GM19023 (cell line): ENCODE data around the gene PPCDC.

Experiments
- ATAC-seq: cut with Tn5 transposase; IDR thresholded peaks from one replicate; pipeline ENCODE4 v1.9.1; 2021; ENCODE audit warnings: mild to moderate bottlenecking, moderate library complexity; ENCODE audit not compliant: unreplicated experiment

Gene PPCDC

DNA sequence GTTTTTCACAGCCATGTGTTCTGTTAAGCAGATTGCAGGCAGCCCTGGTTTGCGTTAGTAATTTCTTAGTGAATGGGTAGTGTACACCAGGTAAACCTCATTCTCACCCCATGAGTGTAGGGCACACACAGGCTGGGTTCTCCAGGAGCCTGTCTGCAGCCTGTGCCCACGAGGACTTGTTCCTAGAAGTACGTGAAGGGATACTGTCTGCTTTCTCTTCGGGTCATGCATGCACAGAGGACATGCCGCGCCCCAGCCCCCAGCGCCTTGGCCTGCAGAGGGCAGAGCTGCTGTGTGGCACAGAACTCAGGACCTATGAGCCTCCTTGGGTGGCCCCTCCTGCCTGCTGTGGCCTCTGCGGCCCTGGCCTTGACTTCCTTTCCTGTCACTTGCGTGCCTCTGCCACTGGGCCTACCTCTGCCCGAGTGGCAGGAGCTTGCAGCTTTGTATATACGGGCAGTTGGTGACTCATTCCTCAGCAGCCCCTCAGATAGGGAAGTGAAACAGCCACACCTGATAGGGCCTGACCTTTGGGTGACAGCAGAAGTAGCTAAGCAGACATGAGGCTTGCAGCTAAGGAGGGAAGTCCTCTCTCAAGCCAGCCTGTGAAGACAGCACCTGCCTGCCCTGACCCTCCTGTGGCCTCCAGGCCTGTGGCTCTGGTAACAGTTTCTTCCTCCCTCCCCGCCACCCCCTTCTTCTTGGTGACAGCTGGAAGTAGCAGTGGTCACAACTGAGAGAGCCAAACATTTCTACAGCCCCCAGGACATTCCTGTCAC lies 19.5 kb downstream of the PPCDC start:
- ATAC-seq, result peak; percentile 73

DNA sequence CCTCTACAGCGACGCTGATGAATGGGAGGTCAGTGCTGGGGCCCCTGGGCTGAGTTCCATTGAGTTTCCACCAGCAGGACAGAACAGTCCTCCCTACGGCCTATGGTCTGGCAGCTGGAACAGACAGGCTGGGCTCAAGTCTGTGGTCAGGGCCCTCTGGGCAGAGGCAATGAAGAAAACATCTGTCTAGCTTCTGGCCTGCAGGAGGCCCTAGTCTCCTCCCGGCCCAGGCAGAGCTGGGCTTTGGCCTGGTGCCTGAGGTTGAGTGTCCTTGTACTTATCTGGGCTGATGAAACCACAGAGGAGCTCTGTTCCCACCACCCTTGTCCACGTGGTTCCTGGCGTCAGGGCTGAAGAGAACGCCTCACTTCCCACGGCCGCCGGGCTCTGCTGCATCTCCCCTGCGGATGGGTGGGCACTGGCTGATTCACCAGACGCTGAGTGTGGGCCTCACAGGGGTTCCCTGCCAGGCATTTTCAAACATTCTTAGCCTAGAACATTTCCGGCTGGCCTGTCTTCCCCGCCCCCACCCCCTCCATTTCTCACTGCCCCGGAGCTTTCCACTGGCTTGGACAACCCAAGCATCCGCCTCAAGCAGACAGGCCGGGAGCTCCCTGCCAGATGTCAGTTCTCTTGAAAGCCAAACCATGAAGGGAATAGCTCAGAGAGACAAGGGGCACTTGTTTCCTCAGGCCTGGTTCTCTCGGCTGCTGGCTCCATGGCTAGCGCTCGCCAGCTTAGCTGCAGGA lies 20.3 kb downstream of the PPCDC start:
- ATAC-seq, result peak; percentile 24

DNA sequence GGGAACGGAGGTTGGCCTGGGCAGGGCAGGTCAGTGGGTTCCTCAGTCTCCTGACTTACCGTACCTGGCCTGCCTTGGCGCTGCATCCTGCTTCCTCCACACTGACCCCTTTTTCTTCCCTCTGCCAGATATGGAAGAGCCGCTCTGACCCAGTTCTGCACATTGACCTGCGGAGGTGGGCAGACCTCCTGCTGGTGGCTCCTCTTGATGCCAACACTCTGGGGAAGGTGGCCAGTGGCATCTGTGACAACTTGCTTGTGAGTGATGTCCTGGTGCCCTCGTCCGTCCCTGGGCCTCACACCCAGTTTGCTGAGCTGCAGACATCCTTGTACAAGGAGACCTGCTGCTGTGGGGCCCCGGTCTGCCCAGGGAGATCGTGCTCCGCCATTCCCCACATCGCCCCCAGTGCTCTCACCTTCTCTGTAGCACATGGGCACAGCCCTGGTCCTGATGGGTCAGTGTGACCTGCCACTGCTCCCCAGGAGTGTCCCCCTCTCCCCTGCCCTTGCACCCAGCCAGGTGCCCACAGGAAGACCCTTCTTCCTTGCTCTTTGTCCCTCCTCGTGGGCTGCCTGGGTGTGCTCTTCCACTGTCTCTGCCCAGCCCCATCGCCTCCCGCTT lies 21.0 kb downstream of the PPCDC start:
- no peak for ATAC-seq

DNA sequence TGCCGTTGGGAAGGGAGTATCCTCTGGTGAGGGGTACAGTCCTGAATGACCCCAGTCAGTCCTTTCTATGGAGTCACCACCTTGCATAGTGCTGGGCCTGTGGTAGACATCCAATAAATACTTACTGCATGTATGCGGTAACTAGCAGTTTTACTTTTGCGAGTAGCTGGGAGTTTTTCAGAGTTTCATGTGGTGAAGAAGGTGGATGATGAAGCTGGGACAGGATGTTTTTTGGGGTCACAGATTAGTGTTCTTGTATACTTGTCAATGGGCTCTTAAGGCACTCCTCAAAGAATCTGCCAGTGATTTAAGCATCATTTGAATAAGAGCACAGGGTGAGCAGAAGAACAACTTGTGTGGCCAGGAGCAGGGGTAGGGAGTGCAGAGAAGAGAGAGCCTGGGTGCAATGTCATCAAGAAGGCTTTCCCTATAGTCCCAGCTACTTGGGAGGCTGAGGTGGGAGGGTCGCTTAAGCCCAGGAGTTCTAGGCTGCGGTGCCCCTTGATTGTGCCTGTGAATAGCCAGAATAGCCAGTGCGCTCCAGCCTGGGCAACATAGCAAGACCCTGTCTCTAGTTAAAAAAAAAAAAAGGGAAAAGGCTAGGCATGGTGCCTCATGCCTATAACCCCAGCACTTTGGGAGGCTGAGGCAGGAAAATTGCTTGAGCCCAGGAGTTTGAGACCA lies 22.1 kb downstream of the PPCDC start:
- ATAC-seq, result no peak

DNA sequence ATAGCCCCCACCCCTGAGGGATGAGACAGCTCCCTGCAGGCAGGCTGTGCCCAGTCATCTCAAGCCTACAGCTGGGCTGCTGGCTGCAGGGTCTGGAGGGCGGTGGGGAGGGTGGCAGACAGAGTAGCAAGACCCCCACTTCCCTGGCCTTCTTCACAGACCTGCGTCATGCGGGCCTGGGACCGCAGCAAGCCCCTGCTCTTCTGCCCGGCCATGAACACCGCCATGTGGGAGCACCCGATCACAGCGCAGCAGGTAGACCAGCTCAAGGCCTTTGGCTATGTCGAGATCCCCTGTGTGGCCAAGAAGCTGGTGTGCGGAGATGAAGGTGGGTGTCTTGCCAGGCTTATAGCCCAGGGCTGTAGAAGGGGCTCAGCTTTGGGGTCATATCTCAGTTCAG lies 25.0 kb downstream of the PPCDC start:
- ATAC-seq, result no peak

DNA sequence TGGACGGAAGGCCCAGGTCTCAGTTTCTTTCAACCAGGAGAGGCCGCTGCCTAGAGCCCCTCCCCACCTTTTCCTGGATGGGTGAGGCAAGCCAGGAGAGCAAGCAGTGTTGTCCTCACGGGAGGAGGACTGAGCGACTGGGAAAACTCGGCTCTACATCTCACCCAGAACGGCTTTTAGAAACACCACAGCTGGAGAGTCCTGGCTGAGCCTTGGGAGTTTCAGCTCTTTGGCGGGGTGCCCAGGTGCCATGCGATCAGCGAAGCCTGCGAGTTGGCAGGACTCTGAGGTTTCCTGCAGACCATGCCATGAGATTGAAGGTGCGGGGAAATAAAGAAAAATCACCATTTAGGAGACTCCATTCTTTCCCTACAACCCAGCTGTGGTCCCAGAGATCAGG lies 26.0 kb downstream of the PPCDC start:
- no peak for ATAC-seq

DNA sequence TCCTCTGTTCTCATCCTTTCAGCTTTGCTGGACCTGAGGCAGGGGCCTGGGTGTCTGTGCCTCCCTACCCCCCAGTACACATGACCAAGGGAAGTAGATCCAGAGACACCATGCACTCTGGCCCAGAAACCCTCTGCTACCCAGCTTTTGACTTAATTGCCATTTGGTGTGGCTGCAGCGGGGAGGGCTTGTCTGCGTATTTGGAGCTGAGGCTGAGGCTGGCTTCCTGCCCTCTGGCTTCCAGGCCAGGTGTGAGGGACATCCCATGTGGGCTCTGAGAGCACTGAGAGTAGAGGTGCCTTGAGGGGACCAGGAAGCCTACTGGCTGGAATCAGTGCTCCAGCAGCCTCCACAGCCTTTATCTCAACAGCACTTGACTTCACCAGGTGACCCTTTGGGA lies 26.9 kb downstream of the PPCDC start:
- ATAC-seq, result no peak

DNA sequence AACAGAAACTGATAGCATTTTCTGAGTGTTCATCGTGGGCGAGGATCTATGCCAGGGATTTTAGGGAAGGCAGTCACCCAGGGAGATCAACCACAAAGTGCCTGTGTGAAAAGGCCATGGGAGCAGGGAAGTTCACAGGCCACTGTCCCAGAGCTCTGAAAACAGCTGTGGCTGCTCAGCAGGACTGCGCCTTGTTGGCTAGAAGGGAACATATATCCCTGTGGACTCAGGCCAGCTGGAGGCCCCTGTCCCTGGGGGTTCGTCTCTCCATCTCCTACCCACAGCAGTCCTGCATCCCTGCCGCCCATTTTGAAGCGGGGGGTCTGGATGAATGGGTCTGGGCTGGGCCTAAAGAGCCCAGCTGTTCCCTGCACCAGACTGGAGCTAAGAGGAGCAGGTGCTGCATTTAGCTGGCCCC lies 27.8 kb downstream of the PPCDC start:
- no peak for ATAC-seq

DNA sequence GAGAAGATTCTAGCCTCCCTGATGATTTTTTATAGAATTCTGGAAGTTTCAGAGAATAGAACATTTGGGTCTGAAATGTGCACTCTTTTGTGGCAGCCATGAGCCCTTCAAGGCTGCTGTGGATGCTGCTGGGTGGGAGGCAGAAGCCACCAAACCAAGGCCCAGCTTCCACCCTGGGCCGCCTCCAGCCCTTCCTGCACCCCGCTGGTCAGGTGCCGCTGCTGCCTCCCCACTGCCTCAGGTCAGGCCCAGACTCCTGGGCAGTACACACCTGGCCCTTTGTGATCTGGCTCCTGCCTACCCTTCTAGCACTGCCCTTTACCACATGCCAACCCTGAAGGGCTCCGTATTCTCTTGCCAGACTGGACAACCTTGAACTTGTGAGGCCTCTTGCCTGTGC lies 28.3 kb downstream of the PPCDC start:
- ATAC-seq, result no peak

DNA sequence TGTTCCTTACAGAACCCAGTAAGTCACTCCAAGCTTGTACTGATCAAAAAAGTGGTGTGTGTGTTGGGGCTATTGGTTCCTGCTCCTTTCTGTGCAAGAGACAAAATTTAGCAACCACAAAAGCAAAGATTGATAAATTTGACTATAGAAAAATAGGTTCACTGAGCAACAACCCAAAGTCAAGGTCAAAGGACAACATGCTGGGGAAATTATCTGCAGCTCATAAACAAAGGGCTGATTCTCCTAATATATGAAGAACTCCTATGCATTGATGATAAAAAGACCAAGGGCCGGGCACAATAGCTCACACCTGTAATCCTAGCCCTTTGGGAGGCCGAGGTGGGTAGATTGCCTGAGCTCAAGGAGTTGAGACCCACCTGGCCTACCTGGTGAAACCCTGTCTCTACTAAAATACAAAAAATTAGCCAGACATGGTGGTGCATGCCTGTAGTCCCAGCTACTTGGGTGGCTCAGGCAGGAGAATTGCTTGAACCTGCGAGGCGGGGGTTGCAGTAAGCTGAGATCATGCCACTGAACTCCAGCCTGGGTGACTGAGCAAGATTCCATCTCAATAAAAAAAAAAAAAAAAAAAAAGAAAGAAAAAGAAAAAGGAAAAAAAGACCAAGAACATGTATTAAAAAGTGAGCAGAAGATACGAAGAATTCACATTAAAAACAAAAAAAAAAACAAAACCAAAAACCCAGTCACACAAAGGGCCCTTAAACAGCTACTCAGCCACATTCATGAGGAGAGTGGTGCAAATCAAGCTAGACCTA lies 29.8 kb downstream of the PPCDC start:
- no peak for ATAC-seq

DNA sequence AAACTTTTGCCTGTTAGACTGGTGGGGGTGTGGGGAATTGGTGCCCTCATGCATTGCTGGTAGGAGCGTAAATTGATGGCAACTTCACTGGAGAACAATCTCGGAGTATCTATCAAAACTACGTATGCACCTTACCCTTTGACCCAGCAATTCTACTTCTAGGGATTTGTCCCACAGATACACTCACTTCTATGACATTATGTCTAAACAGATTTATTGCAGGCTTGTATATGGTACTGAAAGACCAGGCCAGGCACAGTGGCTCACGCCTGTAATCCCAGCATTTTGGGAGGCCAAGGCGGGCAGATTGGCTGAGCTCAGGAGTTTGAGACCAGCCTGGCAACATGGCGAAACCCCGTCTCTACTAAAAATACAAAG lies 30.3 kb downstream of the PPCDC start:
- no peak for ATAC-seq

DNA sequence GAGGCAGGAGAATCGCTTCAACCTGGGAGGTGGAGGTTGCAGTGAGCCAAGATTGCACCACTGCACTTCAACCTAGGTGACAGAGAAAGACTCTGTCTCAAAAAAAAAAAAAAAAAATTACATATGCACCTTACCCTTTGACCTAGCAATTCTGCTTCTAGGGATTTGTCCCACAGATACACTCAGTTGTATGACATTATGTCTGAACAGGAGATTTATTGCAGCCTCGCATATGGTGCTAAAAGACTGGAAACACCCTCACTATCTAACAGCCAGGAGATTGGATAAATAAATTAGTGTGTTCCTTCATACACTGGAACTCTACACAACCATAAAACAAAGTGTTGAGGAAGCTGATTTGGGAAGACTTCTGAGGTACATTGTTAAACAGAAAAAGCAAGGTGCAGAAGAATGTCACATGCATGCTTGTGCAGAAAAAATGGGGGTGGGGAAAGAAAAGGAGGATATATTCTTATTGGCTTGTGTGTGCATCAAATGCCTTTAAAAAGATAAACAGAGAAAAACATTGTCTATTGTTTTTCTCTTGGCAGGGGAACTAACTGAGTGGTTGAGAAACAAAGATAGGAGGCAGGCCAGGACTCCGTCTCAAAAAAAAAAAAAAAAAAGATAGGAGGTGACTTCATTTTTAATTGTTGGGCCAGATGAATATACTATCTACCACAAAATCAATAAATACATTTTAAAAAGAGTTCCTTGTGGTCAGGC lies 30.9 kb downstream of the PPCDC start:
- ATAC-seq, result no peak

DNA sequence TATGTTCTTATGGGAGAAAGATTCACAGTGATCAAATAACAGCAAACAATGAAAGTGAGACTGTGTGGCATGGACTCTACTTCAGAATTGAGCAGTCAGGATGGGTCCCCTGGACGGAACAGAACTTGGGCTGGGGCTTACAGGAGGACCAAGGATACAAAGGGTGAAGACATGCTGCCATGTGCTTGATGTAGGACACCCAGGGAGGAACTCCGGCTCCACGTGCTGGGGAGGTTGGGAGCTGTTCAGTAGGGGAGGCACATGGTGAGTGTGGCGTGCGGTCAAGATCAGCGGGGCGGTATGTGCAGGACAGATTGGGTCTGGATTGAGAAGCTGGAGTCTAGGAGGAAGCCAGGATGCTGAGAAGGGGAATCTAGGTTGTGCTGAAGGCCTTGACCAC lies 32.6 kb downstream of the PPCDC start:
- no peak for ATAC-seq

DNA sequence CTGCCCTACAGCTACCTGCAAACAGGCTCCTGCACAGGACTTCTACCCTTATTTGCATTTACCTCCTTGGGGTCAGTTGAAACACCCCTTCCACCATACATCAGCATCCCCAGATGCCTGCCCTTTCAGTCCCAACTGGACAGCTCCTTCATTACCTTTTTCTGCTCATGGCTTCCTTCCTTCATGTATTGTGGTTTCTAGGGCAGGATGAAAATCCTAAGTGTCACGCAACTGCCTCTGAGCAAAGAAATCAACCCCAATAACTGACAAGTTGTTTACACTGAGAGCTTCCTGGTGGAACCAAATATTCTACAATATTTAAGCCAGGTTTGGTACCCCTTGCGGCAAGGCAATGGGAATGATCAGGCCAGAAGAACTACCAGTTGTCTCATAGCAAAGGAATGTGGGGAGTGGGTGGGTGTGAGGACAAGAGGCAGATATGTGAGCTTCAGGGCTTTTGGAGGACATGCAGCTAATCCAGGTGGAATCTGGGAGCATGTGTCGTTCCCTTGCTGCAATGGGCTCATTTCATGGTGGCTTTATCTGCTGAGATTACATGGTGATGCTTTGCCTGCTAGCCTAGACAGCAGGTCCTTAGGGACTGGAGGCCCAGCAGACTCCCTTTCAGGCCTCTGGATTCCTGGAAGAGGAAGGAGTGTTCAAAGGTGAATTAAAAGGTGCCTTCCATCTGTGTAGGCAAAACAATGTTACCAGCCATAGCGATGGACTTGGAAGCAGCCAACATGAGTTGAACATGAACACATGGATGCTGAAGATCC lies 34.9 kb downstream of the PPCDC start:
- ATAC-seq, result no peak

DNA sequence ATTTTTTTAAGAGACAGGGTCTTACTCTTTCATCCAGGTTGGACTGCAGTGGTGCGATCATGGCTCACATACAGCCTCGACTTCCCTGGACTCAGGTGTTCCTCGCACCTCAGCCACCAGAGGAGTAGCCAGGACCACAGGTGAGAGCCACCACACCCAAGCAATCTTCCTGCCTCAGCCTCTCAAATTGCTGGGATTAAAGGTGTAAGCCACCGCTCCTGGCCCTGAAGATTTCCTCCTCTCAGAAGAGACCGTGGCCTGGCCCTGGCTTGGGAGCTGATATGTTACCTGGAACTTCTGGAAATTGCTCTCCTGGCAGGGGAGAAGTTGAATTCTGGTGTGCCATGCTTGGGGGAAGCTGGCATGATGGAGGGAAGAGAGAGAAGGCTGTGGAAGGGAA lies 36.2 kb downstream of the PPCDC start:
- ATAC-seq, result no peak

DNA sequence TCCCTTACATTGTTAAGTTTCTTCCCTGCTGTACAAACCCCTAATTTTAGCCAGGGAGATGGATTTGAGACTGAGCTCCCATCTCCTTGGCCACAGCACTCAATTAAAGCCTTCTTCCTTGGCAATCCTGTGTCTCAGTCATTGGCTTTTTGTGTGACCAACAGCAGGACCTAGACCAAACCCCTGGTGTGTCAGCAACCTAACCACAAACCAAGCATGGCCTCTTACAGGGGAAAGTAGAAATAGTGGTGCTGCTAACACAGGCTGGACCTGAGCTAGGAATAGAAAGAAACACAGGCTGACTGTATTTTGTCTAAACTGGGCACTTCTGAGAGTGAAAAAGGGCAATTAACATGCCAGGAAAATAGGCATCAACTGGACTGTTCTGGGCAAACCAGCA lies 37.9 kb downstream of the PPCDC start:
- peak; percentile 62 for ATAC-seq

DNA sequence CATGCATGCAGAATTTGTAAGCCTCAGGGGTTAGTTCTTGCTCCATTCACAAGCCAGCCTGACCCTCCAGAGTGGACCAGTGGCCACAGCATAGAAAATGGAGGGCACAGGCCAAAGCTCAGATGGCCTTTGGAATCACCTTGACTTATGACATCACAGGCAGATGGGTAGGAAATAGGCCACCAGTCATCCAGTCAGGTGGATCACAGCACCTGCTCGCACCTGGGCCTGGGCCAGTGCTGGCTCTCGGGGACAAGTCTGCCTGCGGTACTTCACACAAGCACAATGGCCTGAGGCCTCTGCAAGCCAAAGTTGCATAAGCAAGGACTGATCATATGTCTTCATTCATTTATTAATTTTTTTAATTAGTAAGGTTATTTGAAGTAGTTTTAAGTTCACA lies 39.3 kb downstream of the PPCDC start:
- no peak for ATAC-seq

DNA sequence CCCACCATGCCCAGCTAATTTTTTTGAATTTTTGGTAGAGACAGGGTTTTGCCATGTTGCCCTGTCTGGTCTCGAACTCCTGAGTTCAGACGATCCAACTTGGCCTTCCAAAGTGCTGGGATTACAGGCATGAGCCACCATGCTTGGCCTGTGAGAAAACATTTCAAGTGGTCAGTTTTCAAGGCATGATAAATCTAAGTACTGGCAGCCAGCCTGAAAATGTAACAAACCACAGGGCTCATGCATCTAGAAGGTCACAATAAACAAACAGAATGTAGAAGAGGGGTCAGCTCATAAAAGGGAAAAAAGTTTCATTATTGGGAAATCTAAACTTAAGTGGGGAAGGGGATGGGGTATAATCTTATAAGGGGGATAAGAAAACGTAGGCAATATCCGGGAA lies 39.9 kb downstream of the PPCDC start:
- no peak for ATAC-seq

DNA sequence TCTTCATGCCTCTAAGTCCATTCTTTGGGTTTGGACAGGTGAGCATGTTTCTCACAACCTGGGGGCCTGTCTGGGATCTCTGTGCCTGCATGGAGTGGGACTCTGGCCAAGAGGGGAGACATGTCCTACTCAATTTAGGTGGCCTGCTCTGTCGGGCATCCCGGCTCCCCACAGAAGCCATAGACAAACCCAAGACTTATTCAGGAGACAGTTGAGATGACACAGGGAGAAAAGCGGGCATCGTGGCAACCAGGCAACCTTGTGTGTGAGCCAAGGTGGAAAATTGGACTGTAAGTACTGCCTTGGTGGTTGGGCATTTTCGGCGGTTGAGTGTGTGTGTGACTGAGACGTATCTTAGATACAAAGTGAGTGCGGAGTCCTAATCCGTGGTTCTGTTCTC lies 40.5 kb downstream of the PPCDC start:
- ATAC-seq, result no peak
